Liver (tissue), 9 donors: ENCODE results near the gene SLC39A6. TPM values are rescaled to one million over a fixed set of nuclear protein-coding genes. Genes with fewer than 3 reads are reported as not detected.

ENCODE experiments used
- DNase-seq: peaks from one replicate; pipeline ENCODE4 v3.0.0-alpha.2; 2017; ENCODE audit warnings: low spot score
- H3K27ac ChIP-seq, 2 donors: one replicate each; pipeline ENCODE4 v1.7.0; 2013; ENCODE audit warnings: inconsistent platforms in 2 of 2, low read length in 2 of 2, control low read depth in 1 of 2, low read depth in 1 of 2, mild to moderate bottlenecking in 1 of 2
- H3K27me3 ChIP-seq, 4 donors: one replicate each; pipeline versions ENCODE4 v1.6.1 to v1.7.0; 2013; ENCODE audit warnings: low read length in 3 of 4, inconsistent platforms in 1 of 4, mild to moderate bottlenecking in 1 of 4, moderate library complexity in 1 of 4; ENCODE audit not compliant: control insufficient read depth in 4 of 4, insufficient read depth in 4 of 4
- H3K36me3 ChIP-seq, 4 donors: one replicate each; pipeline versions ENCODE4 v1.6.1 to v1.7.0; 2013; ENCODE audit warnings: low read length in 3 of 4, mild to moderate bottlenecking in 3 of 4, low read depth in 1 of 4, moderate library complexity in 1 of 4; ENCODE audit not compliant: control insufficient read depth in 4 of 4, insufficient read depth in 3 of 4
- H3K4me1 ChIP-seq, 4 donors: one replicate each; pipeline versions ENCODE4 v1.6.1 to v1.7.0; 2013; ENCODE audit warnings: low read length in 3 of 4, mild to moderate bottlenecking in 3 of 4, moderate library complexity in 1 of 4; ENCODE audit not compliant: control insufficient read depth in 4 of 4, insufficient read depth in 4 of 4
- H3K4me3 ChIP-seq, 3 donors: one replicate each; pipeline versions ENCODE4 v1.6.1 to v1.7.0; 2013; ENCODE audit warnings: low read length in 3 of 3, control low read depth in 1 of 3, low read depth in 1 of 3, mild to moderate bottlenecking in 1 of 3
- H3K9ac ChIP-seq, 2 donors: one replicate each; pipeline ENCODE4 v1.7.0; 2013; ENCODE audit warnings: low read length in 2 of 2, mild to moderate bottlenecking in 2 of 2, moderate library complexity in 2 of 2, control low read depth in 1 of 2, low read depth in 1 of 2
- H3K9me3 ChIP-seq, 4 donors: one replicate each; pipeline versions ENCODE4 v1.6.1 to v1.7.0; 2013; ENCODE audit warnings: low read length in 3 of 4; ENCODE audit not compliant: control insufficient read depth in 4 of 4
- ATF3 ChIP-seq: IDR thresholded peaks from 2 replicates; pipeline ENCODE4 v1.6.1; 2016; ENCODE audit warnings: antibody characterized with exemption
- EGR1 ChIP-seq, 2 donors: IDR thresholded peaks; 2 replicates each; pipeline ENCODE4 v1.6.1; 2016 to 2018; ENCODE audit warnings: antibody characterized with exemption in 2 of 2, low read depth in 2 of 2
- FOXA1 ChIP-seq: IDR thresholded peaks from 2 replicates; pipeline ENCODE4 v1.6.1; 2016; ENCODE audit warnings: antibody characterized with exemption
- FOXA2 ChIP-seq: IDR thresholded peaks from 2 replicates; pipeline ENCODE4 v1.6.1; 2016; ENCODE audit warnings: antibody characterized with exemption
- GABPA ChIP-seq, 2 donors: IDR thresholded peaks in 1 of 2; conservative IDR thresholded peaks in 1 of 2; 2 replicates each; pipeline ENCODE4 v1.6.1; 2016; ENCODE audit warnings: antibody characterized with exemption in 2 of 2, mild to moderate bottlenecking in 1 of 2, moderate library complexity in 1 of 2
- HNF4A ChIP-seq, 2 donors: conservative IDR thresholded peaks; 2 replicates each; pipeline ENCODE4 v1.6.1; 2016; ENCODE audit warnings: antibody characterized with exemption in 2 of 2, mild to moderate bottlenecking in 2 of 2
- HNF4G ChIP-seq: IDR thresholded peaks from 2 replicates; pipeline ENCODE4 v1.6.1; 2016; ENCODE audit warnings: antibody characterized with exemption
- JUND ChIP-seq, 2 donors: IDR thresholded peaks; 2 replicates each; pipeline ENCODE4 v1.6.1; 2016; ENCODE audit warnings: antibody characterized with exemption in 2 of 2
- NR2F2 ChIP-seq: IDR thresholded peaks from 2 replicates; pipeline ENCODE4 v1.6.1; 2016; ENCODE audit warnings: antibody characterized with exemption
- RAD21 ChIP-seq, 2 donors: IDR thresholded peaks; 2 replicates each; pipeline ENCODE4 v1.6.1; 2016; ENCODE audit warnings: antibody characterized with exemption in 2 of 2, mild to moderate bottlenecking in 2 of 2
- RXRA ChIP-seq, 2 donors: IDR thresholded peaks; 2 replicates each; pipeline ENCODE4 v1.6.1; 2017 to 2018; ENCODE audit warnings: antibody characterized with exemption in 2 of 2, mild to moderate bottlenecking in 1 of 2
- SP1 ChIP-seq: IDR thresholded peaks from 2 replicates; pipeline ENCODE4 v1.6.1; 2018; ENCODE audit warnings: antibody characterized with exemption, mild to moderate bottlenecking
- TAF1 ChIP-seq: conservative IDR thresholded peaks from 2 replicates; pipeline ENCODE4 v1.6.1; 2016; ENCODE audit warnings: antibody characterized with exemption, mild to moderate bottlenecking
- YY1 ChIP-seq: IDR thresholded peaks from 2 replicates; pipeline ENCODE4 v1.6.1; 2016; ENCODE audit warnings: antibody characterized with exemption, mild to moderate bottlenecking
- ZBTB33 ChIP-seq: IDR thresholded peaks from 2 replicates; pipeline ENCODE4 v1.6.1; 2016; ENCODE audit warnings: antibody characterized with exemption
- WGBS: extraction: QIAGEN DNeasy Blood & Tissue Kit; methylation state at CpG from one replicate; pipeline ENCODE4 v1.1.7; 2013; 5-methylcytosine and 5-hydroxymethylcytosine counted together
- polyA plus RNA-seq, 2 donors: library from polyadenylated mRNA; stranded (reverse) in 1 of 2; unstranded in 1 of 2; fragments of 200-250 nt in 1 of 2; fragments of >200 nt in 1 of 2; fragmentation: Nextera tagmentation in 1 of 2; extraction: Ambion mirVana in 1 of 2; gene quantifications; one replicate each; pipeline versions ENCODE4 v1.2.1 to v1.2.3, GENCODE V29; 2013 to 2015
- total RNA-seq, 2 donors: library from RNA; depleted of rRNA; stranded (reverse); fragments of >200 nt; gene quantifications; one replicate each; pipeline ENCODE4 v1.2.3, GENCODE V29; 2014
- TF ChIP-seq, protein P1 (sequence below): IDR thresholded peaks from 2 replicates; pipeline ENCODE4 v1.6.1; 2016; ENCODE audit warnings: antibody characterized with exemption
- TF ChIP-seq, protein P2 (sequence below): IDR thresholded peaks from 2 replicates; pipeline ENCODE4 v1.6.1; 2016; ENCODE audit warnings: antibody characterized with exemption, mild to moderate bottlenecking
- TF ChIP-seq, protein P3 (sequence below): fragments of 150-350 bp; IDR thresholded peaks from 2 replicates; pipeline ENCODE4 v1.5.1; 2017; ENCODE audit warnings: improper control_type of control experiment, low read depth, low read length; ENCODE audit not compliant: missing input control
- donor health status: healthy.
- donor health status: healthy.
- donor health status: healthy.
- donor health status: healthy.
- donor health status: healthy.

Gene SLC39A6
- total and polyA plus RNA-seq, 4 donors, result 4.6 to 16.6 (median 8.3) TPM

DNA sequence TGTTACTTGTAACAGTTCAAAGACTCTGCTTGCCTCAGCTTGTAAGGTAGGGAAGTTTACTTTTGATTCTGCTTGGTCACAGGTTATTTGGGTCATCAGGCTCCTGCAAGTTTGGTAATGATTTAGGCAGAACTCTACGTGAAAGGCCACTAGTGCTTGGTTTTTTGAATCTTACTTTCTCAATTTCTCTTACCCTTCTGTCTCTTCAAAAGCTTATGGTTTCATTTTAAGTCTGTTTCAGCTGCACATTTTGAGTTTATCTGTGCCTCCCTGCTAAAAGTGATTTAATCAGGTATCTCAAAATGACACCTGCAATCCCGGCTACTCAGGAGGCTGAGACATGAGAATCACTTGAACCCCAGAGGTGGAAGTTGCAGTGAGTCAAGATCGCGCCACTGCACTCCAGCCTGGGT is 31.8 kb upstream of the SLC39A6 start:
- Histone ChIP-seq H3K9me3 (no peaks in the 10 kb centered on the region), H3K4me1 (peaks cover 4 to 60% (median 31%) of the 10 kb centered on the region in 4 donors), H3K9ac (peak overlapping the region in 1 of 2 donors; percentile 32), H3K27ac (peak overlapping the region; percentile 64 to 79), H3K4me3 (no peak overlapping the region), H3K36me3 (peaks cover 0 to 28% (median 5%) of the 10 kb centered on the region in 4 donors), H3K27me3 (no peaks in the 10 kb centered on the region)
- 77% methylated on average over 4 of the region's 4 CpGs for WGBS
- TF ChIP-seq, protein P1, sequence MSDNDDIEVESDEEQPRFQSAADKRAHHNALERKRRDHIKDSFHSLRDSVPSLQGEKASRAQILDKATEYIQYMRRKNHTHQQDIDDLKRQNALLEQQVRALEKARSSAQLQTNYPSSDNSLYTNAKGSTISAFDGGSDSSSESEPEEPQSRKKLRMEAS, result no peak
- TF ChIP-seq GABPA (IDR thresholded peaks at IDR 0.05 in 1 of 2, conservative IDR thresholded peaks at IDR 0.05 in 1 of 2), result no peak
- no peak for TF ChIP-seq YY1
- TF ChIP-seq ZBTB33, result peak; percentile 39
- no peak for TF ChIP-seq EGR1 (IDR thresholded peaks at IDR 0.05; ENCODE audit: low read depth in 2 of 2)
- no peak for TF ChIP-seq FOXA1
- TF ChIP-seq, protein P2, sequence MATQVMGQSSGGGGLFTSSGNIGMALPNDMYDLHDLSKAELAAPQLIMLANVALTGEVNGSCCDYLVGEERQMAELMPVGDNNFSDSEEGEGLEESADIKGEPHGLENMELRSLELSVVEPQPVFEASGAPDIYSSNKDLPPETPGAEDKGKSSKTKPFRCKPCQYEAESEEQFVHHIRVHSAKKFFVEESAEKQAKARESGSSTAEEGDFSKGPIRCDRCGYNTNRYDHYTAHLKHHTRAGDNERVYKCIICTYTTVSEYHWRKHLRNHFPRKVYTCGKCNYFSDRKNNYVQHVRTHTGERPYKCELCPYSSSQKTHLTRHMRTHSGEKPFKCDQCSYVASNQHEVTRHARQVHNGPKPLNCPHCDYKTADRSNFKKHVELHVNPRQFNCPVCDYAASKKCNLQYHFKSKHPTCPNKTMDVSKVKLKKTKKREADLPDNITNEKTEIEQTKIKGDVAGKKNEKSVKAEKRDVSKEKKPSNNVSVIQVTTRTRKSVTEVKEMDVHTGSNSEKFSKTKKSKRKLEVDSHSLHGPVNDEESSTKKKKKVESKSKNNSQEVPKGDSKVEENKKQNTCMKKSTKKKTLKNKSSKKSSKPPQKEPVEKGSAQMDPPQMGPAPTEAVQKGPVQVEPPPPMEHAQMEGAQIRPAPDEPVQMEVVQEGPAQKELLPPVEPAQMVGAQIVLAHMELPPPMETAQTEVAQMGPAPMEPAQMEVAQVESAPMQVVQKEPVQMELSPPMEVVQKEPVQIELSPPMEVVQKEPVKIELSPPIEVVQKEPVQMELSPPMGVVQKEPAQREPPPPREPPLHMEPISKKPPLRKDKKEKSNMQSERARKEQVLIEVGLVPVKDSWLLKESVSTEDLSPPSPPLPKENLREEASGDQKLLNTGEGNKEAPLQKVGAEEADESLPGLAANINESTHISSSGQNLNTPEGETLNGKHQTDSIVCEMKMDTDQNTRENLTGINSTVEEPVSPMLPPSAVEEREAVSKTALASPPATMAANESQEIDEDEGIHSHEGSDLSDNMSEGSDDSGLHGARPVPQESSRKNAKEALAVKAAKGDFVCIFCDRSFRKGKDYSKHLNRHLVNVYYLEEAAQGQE, result peak; percentile 27
- TF ChIP-seq RXRA (IDR thresholded peaks at IDR 0.05), result peak; percentile 58 to 74
- TF ChIP-seq TAF1, result no peak
- peak; percentile 19 to 23 for TF ChIP-seq RAD21 (IDR thresholded peaks at IDR 0.05)
- peak in 1 of 2 donors; percentile 52 for TF ChIP-seq JUND (IDR thresholded peaks at IDR 0.05)
- TF ChIP-seq SP1, result peak; percentile 41
- TF ChIP-seq, protein P3, sequence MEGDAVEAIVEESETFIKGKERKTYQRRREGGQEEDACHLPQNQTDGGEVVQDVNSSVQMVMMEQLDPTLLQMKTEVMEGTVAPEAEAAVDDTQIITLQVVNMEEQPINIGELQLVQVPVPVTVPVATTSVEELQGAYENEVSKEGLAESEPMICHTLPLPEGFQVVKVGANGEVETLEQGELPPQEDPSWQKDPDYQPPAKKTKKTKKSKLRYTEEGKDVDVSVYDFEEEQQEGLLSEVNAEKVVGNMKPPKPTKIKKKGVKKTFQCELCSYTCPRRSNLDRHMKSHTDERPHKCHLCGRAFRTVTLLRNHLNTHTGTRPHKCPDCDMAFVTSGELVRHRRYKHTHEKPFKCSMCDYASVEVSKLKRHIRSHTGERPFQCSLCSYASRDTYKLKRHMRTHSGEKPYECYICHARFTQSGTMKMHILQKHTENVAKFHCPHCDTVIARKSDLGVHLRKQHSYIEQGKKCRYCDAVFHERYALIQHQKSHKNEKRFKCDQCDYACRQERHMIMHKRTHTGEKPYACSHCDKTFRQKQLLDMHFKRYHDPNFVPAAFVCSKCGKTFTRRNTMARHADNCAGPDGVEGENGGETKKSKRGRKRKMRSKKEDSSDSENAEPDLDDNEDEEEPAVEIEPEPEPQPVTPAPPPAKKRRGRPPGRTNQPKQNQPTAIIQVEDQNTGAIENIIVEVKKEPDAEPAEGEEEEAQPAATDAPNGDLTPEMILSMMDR, result no peak
- TF ChIP-seq NR2F2, result no peak
- TF ChIP-seq ATF3, result no peak
- peak; percentile 30 for TF ChIP-seq FOXA2
- peak; percentile 65 to 76 for TF ChIP-seq HNF4A (conservative IDR thresholded peaks at IDR 0.05)
- TF ChIP-seq HNF4G, result no peak
- DNase-seq, result no peak
